Transverse colon (tissue), 4 donors: ENCODE data around the gene SLC7A8. TPM values are rescaled to one million over a fixed set of nuclear protein-coding genes. Genes with fewer than 3 reads are reported as not detected.

ENCODE experiments used
- DNase-seq: peaks from one replicate; pipeline ENCODE4 v3.0.0-alpha.2; 2019
- H3K27ac ChIP-seq, 4 donors: fragments of 200-600 bp; sonication (generic); 2 replicates each; pipeline ENCODE4 v1.5.1; 2016 to 2018; ENCODE audit warnings: inconsistent platforms in 4 of 4
- H3K27me3 ChIP-seq: fragments of 200-600 bp; sonication (generic); 2 replicates; pipeline ENCODE4 v1.5.1; 2017; ENCODE audit warnings: inconsistent platforms
- H3K36me3 ChIP-seq, 4 donors: fragments of 200-600 bp; sonication (generic); 2 replicates each; pipeline ENCODE4 v1.5.1; 2017 to 2019; ENCODE audit warnings: inconsistent platforms in 4 of 4
- H3K4me1 ChIP-seq, 4 donors: fragments of 200-600 bp; sonication (generic); 2 replicates each; pipeline ENCODE4 v1.5.1; 2017 to 2020; ENCODE audit warnings: inconsistent platforms in 4 of 4
- H3K4me3 ChIP-seq, 4 donors: fragments of 200-600 bp; sonication (generic); 1 replicate in 1 of 4; 2 replicates in 3 of 4; pipeline versions ENCODE4 v1.5.1 to v1.6.1; 2017 to 2019; ENCODE audit warnings: inconsistent platforms in 4 of 4
- H3K9me3 ChIP-seq, 2 donors: fragments of 200-600 bp; sonication (generic); 2 replicates each; pipeline ENCODE4 v1.5.1; 2017 to 2019; ENCODE audit warnings: inconsistent platforms in 2 of 2
- EP300 ChIP-seq: sonication (generic); formaldehyde crosslinking; IDR thresholded peaks from one replicate; pipeline ENCODE4 v1.6.1; 2017; ENCODE audit warnings: antibody characterized with exemption, low read depth
- POLR2A ChIP-seq: fragments of 450-650 bp; IDR thresholded peaks from one replicate; pipeline ENCODE4 v1.6.1; 2016; ENCODE audit warnings: antibody characterized with exemption, mild to moderate bottlenecking, moderate library complexity
- POLR2AphosphoS5 ChIP-seq, 3 donors: sonication (generic); formaldehyde crosslinking; IDR thresholded peaks; one replicate each; pipeline ENCODE4 v1.6.1; 2016; ENCODE audit warnings: antibody characterized with exemption in 3 of 3
- WGBS, 2 donors: methylation state at CpG; one replicate each; pipeline ENCODE4 v1.1.5; 2018; ENCODE audit warnings: low coverage in 1 of 2; 5-methylcytosine and 5-hydroxymethylcytosine counted together
- in situ Hi-C, 4 donors: fragments of 200-750 bp; cut with MboI; loops; one replicate each; pipeline versions ENCODE4 v1.15.0 to v1.15.1; 2017; ENCODE audit warnings: low sequenced_read_pairs in 3 of 4, low pct_ligation_motif_present in 1 of 4, low pct_unique_long_range_greater_than_20kb in 1 of 4
- intact Hi-C: fragments of 100-400 bp; cut with DNase I; formaldehyde crosslinking; loops from one replicate; pipeline ENCODE4 v1.15.1; 2023; ENCODE audit warnings: low total_unique reads
- total RNA-seq, 4 donors: library from RNA; depleted of rRNA; stranded (reverse); fragments of >200 nt; gene quantifications; one replicate each; pipeline ENCODE4 v1.1.0, GENCODE V29; 2016
- TF ChIP-seq, protein P1 (sequence below), 5 experiments: fragments of 200-600 bp in 3 of 5; fragments of 450-650 bp in 2 of 5; sonication (generic) in 3 of 5; IDR thresholded peaks; 1 replicate in 2 of 5; 2 replicates in 3 of 5; pipeline ENCODE4 v1.5.1; 2016 to 2017; ENCODE audit warnings: antibody characterized with exemption in 5 of 5, inconsistent platforms in 3 of 5, mild to moderate bottlenecking in 2 of 5, moderate library complexity in 1 of 5

Gene SLC7A8
- total RNA-seq, 4 donors from 2014 or later: 5.2 to 29.1 (median 14.2) TPM

- Histone ChIP-seq H3K4me3 (no peak within 1 kb of the TSS), H3K27ac (peak within 1 kb of the TSS in 3 of 4 donors; percentile 1 to 34 (median 26)), H3K36me3 (no peaks in the 10 kb centered on the region), H3K9me3 (no peaks in the 10 kb centered on the region), H3K4me1 (peaks cover 0 to 20% (median 5%) of the 10 kb centered on the region in 4 donors), H3K27me3 (peaks cover 5% of the 10 kb centered on the region)
- 73 to 83% methylated on average over 3 to 29 of the region's 32 CpGs for WGBS, 2 donors
- in situ Hi-C loops: loop anchor here in 3 of 4 donors (25.0 kb wide), 1 partner anchor 169 kb away; the partner anchor contains the start of gene HOMEZ (in 3 of the 3)
- intact Hi-C loops: no loop called here
- DNase-seq: no peak
- no peak for TF ChIP-seq POLR2A
- no peak for TF ChIP-seq POLR2AphosphoS5 (IDR thresholded peaks at IDR 0.05)
- no peak for TF ChIP-seq EP300
- TF ChIP-seq, protein P1, sequence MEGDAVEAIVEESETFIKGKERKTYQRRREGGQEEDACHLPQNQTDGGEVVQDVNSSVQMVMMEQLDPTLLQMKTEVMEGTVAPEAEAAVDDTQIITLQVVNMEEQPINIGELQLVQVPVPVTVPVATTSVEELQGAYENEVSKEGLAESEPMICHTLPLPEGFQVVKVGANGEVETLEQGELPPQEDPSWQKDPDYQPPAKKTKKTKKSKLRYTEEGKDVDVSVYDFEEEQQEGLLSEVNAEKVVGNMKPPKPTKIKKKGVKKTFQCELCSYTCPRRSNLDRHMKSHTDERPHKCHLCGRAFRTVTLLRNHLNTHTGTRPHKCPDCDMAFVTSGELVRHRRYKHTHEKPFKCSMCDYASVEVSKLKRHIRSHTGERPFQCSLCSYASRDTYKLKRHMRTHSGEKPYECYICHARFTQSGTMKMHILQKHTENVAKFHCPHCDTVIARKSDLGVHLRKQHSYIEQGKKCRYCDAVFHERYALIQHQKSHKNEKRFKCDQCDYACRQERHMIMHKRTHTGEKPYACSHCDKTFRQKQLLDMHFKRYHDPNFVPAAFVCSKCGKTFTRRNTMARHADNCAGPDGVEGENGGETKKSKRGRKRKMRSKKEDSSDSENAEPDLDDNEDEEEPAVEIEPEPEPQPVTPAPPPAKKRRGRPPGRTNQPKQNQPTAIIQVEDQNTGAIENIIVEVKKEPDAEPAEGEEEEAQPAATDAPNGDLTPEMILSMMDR (IDR thresholded peaks at IDR 0.05): no peak
Observed at GRCh38 chr14:23118506-23119362, 64.7 kb downstream of the SLC7A8 start, which contains the start of gene CEBPE. Gene CEBPE, minus strand, starts transcription at chr14:23119255. Its CDS starts 164 bp downstream, at chr14:23119091.

- H3K4me3 ChIP-seq: no peak overlapping the region
- H3K27ac ChIP-seq: no peak overlapping the region
- DNase-seq: no peak
- no peaks in the 10 kb centered on the region for H3K9me3 ChIP-seq
- TF ChIP-seq POLR2A: no peak
- intact Hi-C loops (no loop called here), in situ Hi-C loops (loop anchor here in 3 of 4 donors (25.0 kb wide), 1 partner anchor 170 kb away; the partner anchor contains the start of gene HOMEZ (in 3 of the 3))
- H3K27me3 ChIP-seq: peaks cover 10% of the 10 kb centered on the region
- H3K36me3 ChIP-seq: no peaks in the 10 kb centered on the region
- 60 to 90% methylated on average over 1 to 32 of the region's 32 CpGs for WGBS, 2 donors
- peaks cover 0 to 14% (median 5%) of the 10 kb centered on the region in 4 donors for H3K4me1 ChIP-seq
Observed at GRCh38 chr14:23117371-23118020, 66.0 kb downstream of the SLC7A8 start.

GRCh38 chr14:23115918-23116317 is 67.5 kb downstream of the SLC7A8 start:
- in situ Hi-C loops (loop anchor here in 3 of 4 donors (25.0 kb wide), 1 partner anchor 171 kb away; the partner anchor contains the start of gene HOMEZ (in 3 of the 3)), intact Hi-C loops (no loop called here)
- H3K36me3 ChIP-seq: no peaks in the 10 kb centered on the region
- no peak overlapping the region for H3K27ac ChIP-seq
- DNase-seq: no peak
- TF ChIP-seq POLR2AphosphoS5 (IDR thresholded peaks at IDR 0.05) (no peak), POLR2A (no peak)
- TF ChIP-seq, protein P1 (IDR thresholded peaks at IDR 0.05): no peak
- H3K4me3 ChIP-seq: no peak overlapping the region
- no peaks in the 10 kb centered on the region for H3K9me3 ChIP-seq
- H3K4me1 ChIP-seq: peaks cover 0 to 6% (median under 1%) of the 10 kb centered on the region in 4 donors
- WGBS, 2 donors: 73 to 82% methylated on average over 4 to 5 of the region's 5 CpGs
- H3K27me3 ChIP-seq: peaks cover 26% of the 10 kb centered on the region

DNA sequence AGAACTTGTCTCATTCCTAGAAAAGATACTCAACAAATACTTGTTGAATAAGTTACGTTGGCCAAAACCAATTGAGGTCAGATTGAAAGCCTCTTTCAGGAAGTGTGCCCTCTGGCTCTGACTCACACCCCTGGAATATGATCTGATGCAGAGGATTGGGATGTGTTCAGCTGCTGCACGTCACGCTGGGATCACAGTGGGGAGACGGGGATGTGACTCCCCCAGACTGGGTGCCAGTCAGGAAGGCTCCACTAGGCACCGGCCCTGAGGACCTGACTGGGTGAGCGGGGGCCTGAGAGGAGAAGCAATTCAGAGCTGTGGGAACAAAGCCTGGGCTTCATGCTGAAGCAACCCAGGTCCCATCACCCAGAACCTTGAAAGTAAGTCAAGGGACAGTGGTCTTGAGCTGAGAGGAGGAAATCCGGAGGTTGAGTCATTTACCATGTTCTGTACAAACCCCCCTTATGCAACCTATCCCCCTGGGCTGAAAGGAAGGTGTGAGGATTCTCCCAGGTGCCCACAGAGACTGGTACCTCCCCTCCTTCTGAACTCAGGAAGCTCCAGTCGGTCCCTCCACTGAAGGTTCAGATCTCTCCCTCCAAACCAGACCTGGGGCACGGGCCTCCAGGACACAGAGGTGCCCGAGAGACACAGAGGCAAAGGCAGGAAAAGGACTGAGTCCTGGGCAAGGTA is 68.3 kb downstream of the SLC7A8 start:
- H3K9me3 ChIP-seq: no peaks in the 10 kb centered on the region
- no peaks in the 10 kb centered on the region for H3K36me3 ChIP-seq
- H3K4me3 ChIP-seq: no peak overlapping the region
- DNase-seq: no peak
- H3K4me1 ChIP-seq: peaks cover 0 to 5% (median 0%) of the 10 kb centered on the region in 4 donors
- TF ChIP-seq EP300 (no peak), POLR2AphosphoS5 (IDR thresholded peaks at IDR 0.05) (no peak), POLR2A (no peak)
- TF ChIP-seq, protein P1 (IDR thresholded peaks at IDR 0.05): no peak
- WGBS, 2 donors: 62% methylated on average over 10 of the region's 10 CpGs; no CpG with 5 or more reads in 1 of the 2 donors
- H3K27ac ChIP-seq: no peak overlapping the region
- H3K27me3 ChIP-seq: peaks cover 29% of the 10 kb centered on the region
- in situ Hi-C loops (loop anchor here in 3 of 4 donors (25.0 kb wide), 1 partner anchor 172 kb away; the partner anchor contains the start of gene HOMEZ (in 3 of the 3)), intact Hi-C loops (no loop called here)
